SIG-M5 treated with dmso at 0.1 percent for 504 hours (cell line): Measurements from ENCODE around the gene MMP10.
A peak's percentile ranks its signal among the peaks of the same experiment; 100 is the strongest.

Experiments used
- DNase-seq: peaks from one replicate; lab custom pipeline; 2025; ENCODE audit not compliant: unreplicated experiment; lab: John Stamatoyannopoulos, UW

MMP10 gene

DNA sequence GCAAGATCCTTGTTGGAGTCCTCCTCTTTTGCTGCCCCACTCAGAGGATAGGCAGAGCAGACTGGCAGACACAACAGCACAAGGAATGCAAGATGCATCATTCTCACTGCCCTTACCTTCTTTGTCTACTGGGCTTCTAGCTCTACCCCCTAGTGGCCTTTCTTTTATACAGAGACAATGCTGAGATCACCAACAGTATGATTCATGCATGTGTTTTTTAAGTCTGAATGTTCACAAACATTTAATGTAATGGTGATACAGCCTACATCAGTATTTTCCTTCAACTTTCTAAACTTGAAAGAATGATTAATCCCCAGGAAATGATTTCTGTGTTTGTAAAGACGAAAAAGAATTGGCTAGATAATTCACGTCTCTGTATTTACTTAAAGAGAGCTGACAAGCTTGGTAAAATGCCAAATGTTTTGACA lies at the start of gene MMP10:
MMP10 (minus strand) TSS at position 138 of the 428 bp plus-strand sequence; CDS start at position 101, 37 bp downstream.
- no peak for DNase-seq

DNA sequence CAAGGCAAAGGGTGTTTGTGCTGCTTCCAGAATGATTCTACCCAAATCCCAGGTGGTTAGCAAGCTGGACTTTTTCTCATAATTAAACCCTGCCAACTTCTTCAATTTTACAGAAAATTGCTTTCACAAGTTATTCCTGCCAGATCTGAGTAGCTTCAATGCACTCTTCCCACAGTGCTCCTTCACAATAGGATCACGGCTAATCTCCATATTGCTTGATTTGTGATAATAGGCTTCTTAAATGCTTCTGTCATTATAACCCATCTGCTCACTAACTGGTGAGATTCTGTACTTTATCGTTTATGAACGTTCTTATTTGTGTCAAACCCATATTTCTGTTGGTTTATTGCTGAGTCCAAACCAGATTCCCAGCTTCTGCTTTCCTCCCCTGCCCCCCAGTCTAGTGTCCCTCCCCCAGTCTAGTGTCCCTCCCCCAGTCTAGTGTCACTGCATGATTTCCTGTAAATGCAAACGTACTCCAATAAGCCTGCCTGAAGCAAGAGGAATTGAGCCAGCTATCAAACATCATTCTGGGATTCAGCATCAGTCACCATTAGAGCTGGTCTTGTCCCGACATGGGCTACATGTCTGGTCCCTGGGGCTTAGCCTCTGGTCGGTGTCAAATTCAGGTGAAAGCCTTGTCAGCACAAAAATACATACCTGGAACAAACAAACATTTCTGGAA lies 49.0 kb upstream of the MMP10 start:
- DNase-seq, result no peak

DNA sequence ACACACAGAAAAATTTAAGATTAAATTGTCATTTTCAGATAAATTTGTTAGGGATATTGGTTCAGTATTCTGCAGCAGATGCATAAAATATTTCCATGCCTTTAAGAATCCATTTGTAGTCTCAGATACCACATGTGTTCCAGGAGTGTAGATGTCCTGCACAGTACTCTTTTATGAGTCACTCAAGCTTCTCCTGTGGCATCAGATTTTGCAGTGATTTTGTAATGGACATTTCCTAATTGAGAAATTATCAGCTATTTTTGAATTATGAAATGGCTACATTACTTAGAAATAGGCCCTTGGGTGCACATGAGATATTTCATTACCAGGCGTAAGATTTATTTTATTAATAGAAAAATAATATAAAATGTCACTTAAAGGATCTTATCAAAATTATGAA lies 44.1 kb upstream of the MMP10 start:
- DNase-seq, result no peak

DNA sequence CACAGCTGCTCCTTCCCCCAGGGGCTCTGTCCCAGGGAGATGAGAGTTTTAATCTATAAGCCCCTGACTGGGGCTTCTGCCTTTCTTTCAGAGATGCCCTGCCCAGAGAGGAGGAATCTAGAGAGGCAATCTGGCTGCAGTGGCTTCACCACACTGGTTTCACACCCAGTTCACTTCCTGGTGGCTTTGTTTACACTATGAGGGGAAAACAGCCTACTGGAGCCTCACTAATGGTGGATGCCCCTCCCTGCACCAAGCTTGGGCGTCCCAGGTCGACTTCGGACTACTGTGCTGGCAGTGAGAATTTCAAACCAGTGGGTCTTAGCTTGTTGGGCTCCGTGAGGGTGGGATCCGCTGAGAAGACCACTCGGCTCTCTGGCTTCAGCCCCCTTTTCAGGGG lies 39.1 kb upstream of the MMP10 start:
- no peak for DNase-seq

DNA sequence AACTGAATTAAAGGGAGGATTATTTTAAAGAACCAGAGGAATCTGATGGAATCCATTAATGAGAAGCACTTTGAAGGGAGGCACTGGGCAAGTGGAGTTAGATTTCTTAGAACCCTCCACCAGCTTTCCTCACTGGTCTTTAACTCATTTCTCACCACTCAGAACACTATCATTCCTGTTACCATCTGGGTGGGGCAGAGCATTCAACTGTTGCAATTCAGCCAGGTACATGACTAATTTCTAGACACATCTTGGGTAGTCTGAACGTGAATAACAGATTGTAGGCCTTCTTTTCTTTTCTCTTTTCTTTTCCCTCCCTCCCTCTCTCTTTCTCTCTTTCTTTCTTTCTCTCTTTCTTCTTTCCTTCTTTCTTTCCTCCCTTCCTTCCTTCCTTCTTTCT lies 33.1 kb upstream of the MMP10 start:
- DNase-seq, result no peak

DNA sequence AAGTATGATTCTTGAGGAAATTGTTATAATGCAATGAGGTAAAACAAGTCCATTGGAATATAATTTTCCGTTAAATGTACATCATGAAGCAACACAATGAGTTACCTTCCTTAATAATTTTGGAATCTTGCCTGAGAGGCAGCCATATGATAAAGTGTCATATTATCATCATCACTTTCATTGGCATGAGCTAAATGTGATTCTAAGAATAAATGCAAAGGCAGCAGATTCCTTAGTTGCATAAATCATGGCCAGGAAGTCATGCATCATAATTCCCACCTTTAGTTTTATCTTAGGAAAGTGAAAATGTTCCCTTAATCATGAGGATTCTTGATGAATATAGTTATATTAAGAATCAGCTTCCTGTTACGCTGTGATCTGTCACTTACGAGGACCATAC lies 31.8 kb upstream of the MMP10 start:
- no peak for DNase-seq

DNA sequence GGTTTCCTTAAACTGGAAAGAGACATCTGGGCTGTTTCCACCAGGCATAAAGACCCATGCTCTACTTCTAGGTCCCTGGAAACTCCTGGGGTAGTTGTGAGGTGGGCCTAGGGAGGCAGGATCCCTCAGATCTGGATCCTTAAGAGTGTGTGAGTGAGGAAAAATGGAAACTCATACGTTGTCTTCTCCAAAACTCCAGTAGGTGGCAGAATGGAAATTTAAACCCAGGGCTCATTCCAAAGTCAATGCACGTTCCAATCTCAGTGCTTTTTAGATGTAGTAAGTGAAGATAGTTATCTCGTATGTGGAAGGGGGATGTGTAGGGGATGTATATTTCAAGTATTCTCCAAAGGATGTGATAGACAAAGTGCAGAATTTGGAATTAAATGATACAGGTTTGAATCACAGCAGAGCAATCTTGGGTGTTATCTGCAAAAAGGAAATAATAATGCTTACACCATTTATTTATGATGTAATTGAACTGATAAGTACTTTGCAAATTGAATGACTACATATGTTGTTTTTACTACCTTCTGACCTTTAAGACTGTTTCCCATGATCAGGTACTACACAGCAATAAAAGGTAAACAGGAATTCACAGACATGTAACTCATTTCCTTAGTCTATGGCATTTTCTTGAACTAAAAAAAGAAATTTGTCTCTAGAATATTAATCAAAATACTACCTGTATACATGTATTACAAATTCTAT lies 30.7 kb upstream of the MMP10 start:
- DNase-seq, result no peak

DNA sequence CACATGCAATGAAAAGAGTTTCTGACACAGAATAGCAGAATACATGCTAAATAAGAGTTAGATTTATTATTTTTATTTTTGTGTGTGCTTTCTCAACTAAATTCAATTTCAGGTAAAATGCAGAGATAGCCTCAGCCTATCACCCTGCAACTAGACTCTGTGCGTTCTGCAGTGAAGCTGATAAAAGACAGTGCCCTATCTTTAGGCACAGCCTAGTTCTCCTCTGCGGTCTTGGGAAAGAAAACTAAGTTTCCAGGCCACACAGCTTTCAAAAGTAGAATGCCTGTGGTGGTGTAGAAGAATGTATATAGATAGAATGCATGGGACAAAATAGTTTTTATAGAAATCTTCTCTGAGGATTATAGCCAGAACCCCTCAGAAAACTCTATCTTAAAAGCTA lies 29.5 kb upstream of the MMP10 start:
- DNase-seq, result no peak

DNA sequence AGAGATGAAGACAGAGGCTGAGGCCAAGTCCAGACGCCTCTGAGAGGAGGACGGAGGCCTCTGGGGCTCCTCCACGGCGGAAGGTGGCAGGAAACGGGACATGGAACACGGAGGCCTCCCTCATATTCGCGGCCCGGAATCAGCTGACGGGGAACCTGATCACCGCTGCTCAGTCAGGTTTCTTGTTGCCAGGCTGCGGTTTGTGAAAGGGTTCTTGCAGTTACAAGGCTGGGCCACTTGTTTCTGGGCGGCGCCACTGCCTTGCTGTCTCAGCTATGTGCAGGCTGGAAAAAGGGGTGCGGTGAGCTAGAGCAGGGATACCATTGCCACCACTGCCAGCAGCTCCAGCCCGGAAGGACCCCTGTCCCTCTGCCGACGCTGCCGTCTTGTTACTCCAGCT lies 27.5 kb upstream of the MMP10 start:
- DNase-seq, result no peak

DNA sequence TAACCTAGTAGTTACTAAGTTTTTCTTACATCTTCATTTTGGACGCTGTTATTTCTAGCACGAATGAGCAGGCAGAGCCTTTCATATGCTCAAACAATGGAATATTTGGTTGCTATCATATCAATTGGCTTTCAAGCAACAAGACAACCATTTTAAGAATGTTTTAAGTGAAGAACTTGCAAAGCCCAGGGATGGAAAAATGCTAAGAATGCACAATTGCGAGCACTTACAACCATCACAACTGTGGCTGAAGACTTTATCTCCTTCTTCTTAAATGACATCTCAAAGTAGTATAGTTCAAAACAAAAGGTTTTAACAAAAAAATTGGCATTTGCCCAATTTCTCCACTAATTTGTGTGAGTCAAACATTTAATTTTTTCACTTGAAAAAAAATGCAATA lies 25.9 kb upstream of the MMP10 start:
- no peak for DNase-seq

DNA sequence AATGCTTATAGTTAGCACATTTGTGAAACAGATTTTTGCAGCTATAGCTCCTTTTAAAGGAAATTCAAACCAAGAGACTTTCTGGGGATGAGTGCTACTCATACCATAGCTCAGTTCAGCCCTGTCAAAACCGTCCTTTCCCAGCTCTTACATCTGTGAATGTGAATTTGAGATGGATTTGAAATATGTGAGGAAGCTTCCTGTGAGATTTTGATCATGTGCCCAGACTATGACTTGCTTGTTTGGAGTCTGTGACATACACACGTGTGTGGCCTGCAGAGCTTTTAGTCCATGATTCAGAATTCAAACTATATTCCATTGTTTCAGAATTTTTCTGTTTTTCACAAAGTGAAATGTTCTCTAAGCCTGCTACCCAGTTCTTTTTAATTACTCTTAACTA lies 21.9 kb upstream of the MMP10 start:
- no peak for DNase-seq

DNA sequence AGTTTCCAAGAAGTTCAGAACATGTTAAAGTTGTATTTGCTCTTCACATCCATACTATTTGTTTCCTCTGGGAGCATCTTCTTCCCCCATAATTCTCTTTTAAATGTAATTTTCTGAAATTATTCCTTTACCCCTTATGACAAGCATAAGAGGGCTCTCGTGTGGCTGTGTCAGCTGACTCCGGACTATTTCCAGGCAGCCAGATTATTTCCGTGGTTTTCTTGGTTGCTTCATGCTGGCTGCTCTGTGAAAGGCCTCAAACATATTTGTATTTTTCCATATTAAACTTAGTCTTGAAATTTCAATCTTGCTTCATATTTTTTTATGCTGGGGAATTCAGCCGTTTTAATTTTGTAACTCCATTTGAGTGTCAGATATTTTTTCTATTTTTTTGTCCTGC lies 20.3 kb upstream of the MMP10 start:
- DNase-seq, result no peak

DNA sequence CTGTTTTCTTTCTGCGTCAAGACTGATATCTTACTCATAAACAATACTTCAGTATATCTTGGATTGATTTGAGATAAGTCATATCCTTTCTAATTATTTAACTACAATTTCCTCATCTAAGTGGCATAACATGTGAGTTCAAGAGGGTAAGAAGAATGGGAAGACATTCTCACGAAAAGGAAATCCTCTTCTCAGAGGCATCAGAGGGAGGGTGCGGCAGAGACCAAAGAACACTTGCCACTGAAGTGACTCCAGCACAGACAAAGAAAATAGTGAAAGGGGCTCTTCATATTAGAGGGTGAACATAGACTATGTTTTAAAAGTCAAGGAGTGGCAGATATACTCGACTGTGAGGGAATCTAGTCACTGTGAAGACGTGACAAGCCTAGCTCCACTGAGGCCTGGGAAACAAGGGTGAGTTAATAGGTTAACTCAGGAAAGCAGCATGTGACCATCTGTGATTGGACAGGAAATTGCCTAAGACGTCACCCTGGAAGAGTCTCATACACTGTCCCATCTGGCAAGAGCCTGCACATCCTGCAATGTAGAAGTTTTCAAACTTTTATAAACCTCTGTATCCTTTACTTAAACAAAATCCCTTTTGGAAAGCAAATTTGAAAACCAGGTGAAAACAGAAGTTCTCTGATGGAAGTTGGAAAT lies 19.4 kb upstream of the MMP10 start:
- no peak for DNase-seq

DNA sequence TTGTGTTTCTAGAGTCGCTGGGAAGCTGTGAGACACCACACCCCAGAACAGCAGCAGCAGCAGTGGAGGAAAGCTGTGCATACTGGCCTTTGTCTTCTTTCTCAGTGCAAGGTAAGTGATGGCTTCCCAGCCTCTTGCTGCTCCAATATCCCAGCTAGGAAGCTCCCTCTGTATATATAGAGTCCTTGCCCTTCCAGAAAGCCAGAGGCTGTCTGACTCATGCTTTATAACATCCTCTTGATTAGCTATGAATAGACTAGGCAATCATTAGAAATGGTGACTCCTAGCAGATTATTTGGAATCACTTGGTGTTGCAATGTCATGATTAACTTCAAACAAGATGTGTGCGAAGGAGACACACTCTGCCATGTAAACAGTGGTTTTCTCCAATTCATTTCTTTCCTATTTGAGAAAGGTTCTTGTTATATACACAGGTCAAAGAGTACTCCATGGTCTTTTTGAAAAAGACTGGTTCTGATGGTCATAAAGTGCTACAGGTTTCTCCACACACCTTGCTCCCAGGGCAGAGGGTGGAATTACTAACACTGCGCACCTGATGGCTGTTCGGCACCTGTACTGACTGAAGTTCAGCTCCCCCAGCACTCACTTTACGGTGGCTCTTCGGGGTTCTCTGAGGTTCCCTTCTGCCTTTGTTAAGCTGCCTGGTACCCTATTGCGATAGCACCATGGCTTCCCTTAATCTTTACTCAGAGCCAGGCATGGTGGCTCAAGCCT lies 17.8 kb upstream of the MMP10 start, which contains the start of gene MMP1:
MMP1 (minus strand) TSS at position 149 of the 735 bp plus-strand sequence; CDS start at position 81, 68 bp downstream.
- DNase-seq, result no peak

DNA sequence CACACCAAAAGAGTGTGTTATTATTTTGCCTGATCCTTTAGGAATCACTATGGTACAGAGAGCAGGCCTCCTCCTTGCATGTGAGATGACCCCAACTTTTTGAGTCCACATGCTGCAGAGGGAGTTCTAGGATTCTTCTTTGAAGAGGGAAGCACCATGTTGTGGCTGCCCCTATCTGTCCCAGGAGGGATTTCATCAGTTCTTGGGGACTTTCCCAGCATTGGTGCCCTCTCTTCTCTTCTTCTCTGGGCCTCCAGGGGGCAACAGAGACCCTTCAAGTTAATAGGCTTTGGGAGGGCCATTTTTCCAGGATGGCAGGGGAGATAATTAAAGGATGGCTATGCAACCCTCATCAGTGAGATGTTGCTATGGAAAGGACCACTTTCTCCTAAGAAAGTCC lies 14.0 kb upstream of the MMP10 start:
- peak; percentile 24 for DNase-seq

DNA sequence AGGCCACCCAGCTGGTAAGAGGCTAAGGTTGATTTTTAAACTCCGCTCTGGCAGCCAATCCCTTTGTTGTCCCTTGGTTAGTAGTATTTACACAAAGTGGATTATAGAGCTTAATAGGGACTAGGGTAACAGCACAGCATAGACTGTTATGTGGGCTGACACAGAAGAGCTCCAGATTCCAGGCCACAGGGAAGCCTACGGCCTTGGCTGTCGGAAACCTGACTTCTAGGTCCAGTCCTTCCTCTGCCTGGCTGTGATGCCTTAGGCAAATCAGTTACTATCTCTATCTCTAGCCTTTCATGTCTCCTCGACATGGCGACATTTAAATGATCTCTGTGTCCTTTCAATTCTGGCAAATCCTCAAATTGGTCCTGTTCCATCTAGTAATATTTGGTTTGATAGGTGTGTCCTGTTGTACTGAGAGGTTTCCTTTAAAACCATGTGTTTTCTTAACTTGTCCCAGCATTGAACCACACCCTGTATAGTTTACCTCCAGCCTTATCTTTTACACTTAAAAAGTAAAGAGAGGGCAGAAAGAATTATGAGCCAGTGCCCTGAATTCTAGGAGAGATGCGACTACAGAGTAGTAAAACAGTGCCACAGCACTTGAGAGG lies 13.4 kb upstream of the MMP10 start:
- DNase-seq, result no peak

DNA sequence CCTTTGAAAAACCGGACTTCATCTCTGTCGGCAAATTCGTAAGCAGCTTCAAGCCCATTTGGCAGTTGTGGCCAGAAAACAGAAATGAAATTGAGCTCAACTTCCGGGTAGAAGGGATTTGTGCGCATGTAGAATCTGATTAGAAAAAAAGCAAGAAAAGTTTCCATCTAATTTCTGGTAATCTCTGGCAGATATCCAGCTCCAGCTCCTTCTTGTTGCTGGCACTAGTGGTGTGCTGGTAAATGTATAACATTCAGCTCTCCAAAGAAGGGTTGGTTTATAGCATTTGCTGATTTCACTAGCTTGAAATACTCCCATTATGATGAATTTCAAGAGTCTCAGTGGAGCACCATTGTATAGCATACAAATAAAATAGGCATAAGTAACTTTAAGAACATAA lies 12.2 kb upstream of the MMP10 start:
- DNase-seq, result no peak

DNA sequence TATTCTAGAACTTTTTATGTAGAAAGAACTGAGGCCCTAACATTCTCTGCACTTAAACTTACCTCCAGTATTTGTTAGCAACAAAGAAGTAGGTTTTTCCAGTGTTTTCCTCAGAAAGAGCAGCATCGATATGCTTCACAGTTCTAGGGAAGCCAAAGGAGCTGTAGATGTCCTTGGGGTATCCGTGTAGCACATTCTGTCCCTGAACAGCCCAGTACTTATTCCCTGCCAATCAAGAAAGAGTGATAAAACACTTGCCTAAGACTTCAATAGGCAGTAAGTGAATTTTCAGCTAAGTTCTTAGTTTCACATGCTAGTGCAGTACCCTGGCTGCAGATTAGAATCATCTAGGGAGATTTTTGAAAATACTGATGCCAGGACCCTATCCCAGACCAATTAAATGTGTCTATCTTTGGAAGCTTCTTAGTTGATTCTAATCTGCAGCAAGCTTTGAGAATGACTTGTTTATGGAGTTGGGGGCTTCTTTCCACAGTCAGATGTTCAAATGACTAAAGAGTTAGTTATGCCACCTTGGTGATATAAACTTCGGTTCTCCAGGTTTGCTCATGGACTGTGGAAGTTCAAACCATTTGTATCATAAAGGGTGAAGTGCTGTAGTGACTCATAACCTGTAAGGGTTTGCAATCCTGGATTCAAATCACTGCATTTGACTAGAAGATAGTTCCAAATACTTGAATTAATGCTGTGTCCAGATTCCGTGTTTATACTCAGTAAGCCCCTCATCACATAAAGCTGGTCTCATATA lies 11.0 kb upstream of the MMP10 start:
- no peak for DNase-seq

DNA sequence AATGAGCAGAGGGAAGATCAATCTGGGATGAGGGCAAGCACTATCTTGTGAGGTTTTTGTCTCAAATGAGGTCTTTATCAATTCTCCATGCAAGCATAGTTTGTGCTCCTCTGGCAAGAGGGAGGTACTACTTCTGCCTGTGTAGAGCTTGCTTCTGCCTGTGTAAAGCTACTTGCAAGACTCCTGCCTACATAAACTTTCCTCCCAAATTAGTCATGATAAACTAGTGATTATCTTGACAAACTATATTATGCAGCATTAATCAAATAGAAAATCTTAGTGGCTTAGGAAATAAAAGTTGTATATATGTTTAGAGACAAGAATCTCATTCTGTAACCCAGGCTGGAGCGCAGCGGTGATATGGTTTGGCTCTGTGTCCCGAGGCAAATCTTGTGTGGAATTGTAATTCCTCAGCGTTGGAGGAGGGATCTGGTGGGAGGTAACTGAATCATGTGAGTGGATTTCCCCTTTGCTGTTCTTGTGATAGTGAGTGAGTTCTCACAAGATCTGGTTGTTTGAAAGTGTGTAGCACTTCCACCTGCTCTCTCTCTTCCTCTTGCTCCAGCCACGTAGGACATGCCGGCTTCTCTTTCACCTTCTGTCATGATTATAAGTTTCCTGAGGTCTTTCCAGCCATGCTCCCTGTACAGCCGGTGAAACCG lies 8.0 kb upstream of the MMP10 start:
- DNase-seq, result no peak

DNA sequence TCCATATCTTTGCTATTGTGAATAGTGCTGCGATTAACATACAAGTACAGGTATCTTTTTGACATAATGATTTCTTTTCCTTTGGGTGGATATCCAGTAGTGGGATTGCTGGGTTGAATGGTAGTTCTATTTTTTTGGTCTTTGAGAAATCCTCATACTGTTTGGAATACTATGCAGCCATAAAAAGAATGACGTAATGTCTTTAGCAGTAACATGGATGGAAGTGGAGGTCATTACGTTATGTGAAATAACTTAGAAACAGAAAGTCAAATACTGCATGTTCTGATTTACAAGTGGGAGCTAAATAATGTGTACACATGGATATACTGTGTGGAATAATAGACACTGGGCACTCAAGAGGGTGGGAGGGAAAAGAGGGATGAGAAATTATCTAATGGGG lies 4.0 kb upstream of the MMP10 start:
- DNase-seq, result no peak
